ENCODE measurements around the gene MUCL3.

DNA sequence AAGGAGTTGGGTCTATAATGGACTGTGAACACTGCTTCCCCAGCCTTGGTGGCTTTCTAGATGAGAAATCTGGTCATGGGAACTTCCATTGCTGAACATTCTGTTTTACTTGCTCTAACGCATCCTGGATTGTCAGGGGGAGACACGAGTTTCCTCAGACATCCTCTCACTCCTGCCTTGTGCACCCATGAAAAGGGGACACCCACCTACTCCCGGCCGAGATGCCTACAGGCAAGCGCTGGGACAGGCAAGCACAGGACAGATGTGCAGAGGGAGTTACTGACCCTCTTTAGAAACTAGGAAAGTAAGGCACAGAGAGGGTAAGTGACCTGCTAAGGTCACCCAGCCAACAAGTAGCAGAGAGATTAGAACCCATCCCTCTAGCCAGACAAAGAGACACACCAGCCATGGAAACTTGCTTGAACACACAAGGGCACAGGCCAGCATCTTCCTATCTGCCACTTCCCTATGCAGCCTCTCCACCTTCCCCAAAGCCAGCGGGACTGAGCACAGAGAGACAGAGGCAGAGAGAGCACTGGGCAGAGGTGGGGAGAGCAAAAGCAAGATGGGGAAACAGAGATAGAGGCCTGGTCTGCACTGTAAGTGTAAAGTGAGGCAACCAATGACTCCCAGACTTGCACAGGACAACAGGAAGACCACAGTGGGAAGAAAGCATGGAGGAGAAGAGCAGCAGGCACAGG lies 8.0 kb upstream of the MUCL3 start:
- TF ChIP-seq, protein P1, sequence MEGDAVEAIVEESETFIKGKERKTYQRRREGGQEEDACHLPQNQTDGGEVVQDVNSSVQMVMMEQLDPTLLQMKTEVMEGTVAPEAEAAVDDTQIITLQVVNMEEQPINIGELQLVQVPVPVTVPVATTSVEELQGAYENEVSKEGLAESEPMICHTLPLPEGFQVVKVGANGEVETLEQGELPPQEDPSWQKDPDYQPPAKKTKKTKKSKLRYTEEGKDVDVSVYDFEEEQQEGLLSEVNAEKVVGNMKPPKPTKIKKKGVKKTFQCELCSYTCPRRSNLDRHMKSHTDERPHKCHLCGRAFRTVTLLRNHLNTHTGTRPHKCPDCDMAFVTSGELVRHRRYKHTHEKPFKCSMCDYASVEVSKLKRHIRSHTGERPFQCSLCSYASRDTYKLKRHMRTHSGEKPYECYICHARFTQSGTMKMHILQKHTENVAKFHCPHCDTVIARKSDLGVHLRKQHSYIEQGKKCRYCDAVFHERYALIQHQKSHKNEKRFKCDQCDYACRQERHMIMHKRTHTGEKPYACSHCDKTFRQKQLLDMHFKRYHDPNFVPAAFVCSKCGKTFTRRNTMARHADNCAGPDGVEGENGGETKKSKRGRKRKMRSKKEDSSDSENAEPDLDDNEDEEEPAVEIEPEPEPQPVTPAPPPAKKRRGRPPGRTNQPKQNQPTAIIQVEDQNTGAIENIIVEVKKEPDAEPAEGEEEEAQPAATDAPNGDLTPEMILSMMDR (IDR thresholded peaks at IDR 0.05): no peak
- TF ChIP-seq POLR2A (IDR thresholded peaks at IDR 0.05): no peak
